Trophoblast cell (in vitro differentiated cells and primary cell): ENCODE measurements around the gene DNTT.
A peak's percentile ranks its signal among the peaks of the same experiment; 100 is the strongest.

Experiments used
- DNase-seq, 2 donors: peaks; one replicate each; pipeline ENCODE4 v3.0.0-alpha.2; 2016
- H2AFZ ChIP-seq: 2 replicates; pipeline ENCODE4 v1.6.1; 2013; ENCODE audit warnings: low read length, moderate library complexity, mild to moderate bottlenecking; ENCODE audit not compliant: insufficient read depth, poor library complexity
- H2AK5ac ChIP-seq: 2 replicates; pipeline ENCODE4 v1.6.1; 2013; ENCODE audit warnings: mild to moderate bottlenecking, low read length
- H2BK120ac ChIP-seq: 2 replicates; pipeline ENCODE4 v1.6.1; 2013; ENCODE audit warnings: low read length, mild to moderate bottlenecking, moderate library complexity; ENCODE audit not compliant: insufficient read depth, poor library complexity
- H2BK12ac ChIP-seq: 2 replicates; pipeline ENCODE4 v1.6.1; 2013; ENCODE audit warnings: mild to moderate bottlenecking, low read length, moderate library complexity
- H2BK5ac ChIP-seq: 2 replicates; pipeline ENCODE4 v1.6.1; 2013; ENCODE audit warnings: low read length, low read depth, moderate library complexity, mild to moderate bottlenecking; ENCODE audit not compliant: poor library complexity
- H3K14ac ChIP-seq: 2 replicates; pipeline ENCODE4 v1.6.1; 2013; ENCODE audit warnings: mild to moderate bottlenecking, low read length
- H3K18ac ChIP-seq: 2 replicates; pipeline ENCODE4 v1.6.1; 2013; ENCODE audit warnings: mild to moderate bottlenecking, low read length
- H3K23ac ChIP-seq: 2 replicates; pipeline ENCODE4 v1.6.1; 2013; ENCODE audit warnings: low read length
- H3K27ac ChIP-seq: 2 replicates; pipeline ENCODE4 v1.5.1; 2013; ENCODE audit warnings: low read depth, mild to moderate bottlenecking, inconsistent platforms, low read length, moderate library complexity
- H3K27me3 ChIP-seq: 2 replicates; pipeline ENCODE4 v1.6.1; 2013; ENCODE audit warnings: inconsistent platforms, mild to moderate bottlenecking, low read length, moderate library complexity; ENCODE audit not compliant: insufficient read depth
- H3K36me3 ChIP-seq, 2 experiments: 1 replicate in 1 of 2; 2 replicates in 1 of 2; pipeline ENCODE4 v1.6.1; 2013; ENCODE audit warnings: low read length in 2 of 2, mild to moderate bottlenecking in 2 of 2, moderate library complexity in 1 of 2; ENCODE audit not compliant: insufficient read depth in 2 of 2, control insufficient read depth in 1 of 2
- H3K4ac ChIP-seq: 2 replicates; pipeline ENCODE4 v1.6.1; 2013; ENCODE audit warnings: low read depth, mild to moderate bottlenecking, low read length, moderate library complexity
- H3K4me1 ChIP-seq, 2 experiments: 1 replicate in 1 of 2; 2 replicates in 1 of 2; pipeline ENCODE4 v1.6.1; 2013; ENCODE audit warnings: low read length in 2 of 2, mild to moderate bottlenecking in 2 of 2, moderate library complexity in 1 of 2; ENCODE audit not compliant: insufficient read depth in 2 of 2, control insufficient read depth in 1 of 2
- H3K4me2 ChIP-seq: 2 replicates; pipeline ENCODE4 v1.6.1; 2013; ENCODE audit warnings: inconsistent platforms, mild to moderate bottlenecking, low read length, moderate library complexity
- H3K4me3 ChIP-seq: 2 replicates; pipeline ENCODE4 v1.5.1; 2013; ENCODE audit warnings: mild to moderate bottlenecking, low read depth, low read length, inconsistent platforms
- H3K79me1 ChIP-seq: one replicate; pipeline ENCODE4 v1.6.1; 2013; ENCODE audit warnings: low read length
- H3K79me2 ChIP-seq: 2 replicates; pipeline ENCODE4 v1.6.1; 2013; ENCODE audit warnings: low read length, mild to moderate bottlenecking; ENCODE audit not compliant: control insufficient read depth, insufficient read depth, poor library complexity
- H3K9ac ChIP-seq: 2 replicates; pipeline ENCODE4 v1.6.1; 2013; ENCODE audit warnings: mild to moderate bottlenecking, low read length
- H3K9me3 ChIP-seq: 2 replicates; pipeline ENCODE4 v1.6.1; 2013; ENCODE audit warnings: low read depth, mild to moderate bottlenecking, control low read depth, inconsistent platforms, low read length; ENCODE audit not compliant: insufficient read depth
- H4K12ac ChIP-seq: 2 replicates; pipeline ENCODE4 v1.6.1; 2013; ENCODE audit warnings: low read depth, mild to moderate bottlenecking, low read length, moderate library complexity
- H4K8ac ChIP-seq: 2 replicates; pipeline ENCODE4 v1.6.1; 2013; ENCODE audit warnings: low read depth, mild to moderate bottlenecking, low read length, moderate library complexity
- H4K91ac ChIP-seq: one replicate; pipeline ENCODE4 v1.6.1; 2013; ENCODE audit warnings: low read depth, mild to moderate bottlenecking, low read length, moderate library complexity
- WGBS: extraction: QIAGEN DNeasy Blood & Tissue Kit; methylation state at CpG from one replicate; pipeline ENCODE4 v1.1.7; 2013; ENCODE audit warnings: missing lambda C conversion rate; ENCODE audit not compliant: insufficient read length, insufficient coverage; ENCODE audit errors: extremely low coverage; 5-methylcytosine and 5-hydroxymethylcytosine counted together

The DNTT gene

GRCh38 chr10:96283351-96283750 lies 20.9 kb upstream of the DNTT start:
- Histone ChIP-seq H4K91ac (peak overlapping the region; percentile 74), H3K36me3 (no peaks in the 10 kb centered on the region), H3K4ac (peak overlapping the region; percentile 84), H3K4me3 (no peak overlapping the region), H2AFZ (no peak overlapping the region), H4K8ac (peak overlapping the region; percentile 89), H3K4me2 (no peak overlapping the region), H3K79me2 (peaks cover 3% of the 10 kb centered on the region), H3K79me1 (peaks cover 11% of the 10 kb centered on the region), H3K27ac (peak overlapping the region; percentile 65), H3K14ac (peak overlapping the region; percentile 82), H2BK5ac (no peak overlapping the region), H2AK5ac (peak overlapping the region; percentile 53), H3K27me3 (no peaks in the 10 kb centered on the region), H2BK12ac (peak overlapping the region; percentile 91), H4K12ac (no peak overlapping the region), H3K9me3 (no peaks in the 10 kb centered on the region), H3K23ac (no peak overlapping the region), H3K4me1 (peaks cover 7 to 12% of the 10 kb centered on the region in 2 experiments), H3K18ac (no peak overlapping the region), H3K9ac (no peak overlapping the region), H2BK120ac (peak overlapping the region; percentile 96)
- no CpG with 5 or more reads among the region's 2 CpGs for WGBS
- no peak for DNase-seq

DNA sequence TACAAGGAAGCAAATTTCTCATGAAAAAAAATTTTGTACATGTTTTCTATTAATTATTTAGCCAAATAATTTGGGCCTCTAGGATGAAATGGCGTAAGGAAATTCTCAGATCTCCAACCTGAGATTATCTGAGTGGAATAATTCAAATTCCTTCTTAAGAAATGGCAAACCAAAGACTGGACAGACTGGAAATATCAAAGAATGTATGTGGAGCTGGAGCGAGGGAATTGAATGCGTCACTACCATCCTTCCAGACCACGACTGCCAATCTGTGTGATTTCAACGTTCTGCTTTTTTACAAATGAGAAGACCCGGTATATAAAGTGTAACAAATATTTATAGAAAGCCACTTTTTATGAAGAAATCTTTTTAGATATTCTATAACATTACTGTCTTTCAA lies 20.5 kb upstream of the DNTT start:
- H2BK5ac ChIP-seq = no peak overlapping the region
- H3K4me3 ChIP-seq = no peak overlapping the region
- H3K9ac ChIP-seq = no peak overlapping the region
- H3K36me3 ChIP-seq = no peaks in the 10 kb centered on the region
- H3K23ac ChIP-seq = no peak overlapping the region
- peaks cover 7 to 12% of the 10 kb centered on the region in 2 experiments for H3K4me1 ChIP-seq
- H4K8ac ChIP-seq = no peak overlapping the region
- WGBS = no CpG with 5 or more reads among the region's 6 CpGs
- no peaks in the 10 kb centered on the region for H3K27me3 ChIP-seq
- peak; percentile 70 to 95 for DNase-seq
- H3K79me2 ChIP-seq = peaks cover 3% of the 10 kb centered on the region
- no peak overlapping the region for H2AFZ ChIP-seq
- no peak overlapping the region for H3K4ac ChIP-seq
- H4K12ac ChIP-seq = no peak overlapping the region
- no peak overlapping the region for H4K91ac ChIP-seq
- no peaks in the 10 kb centered on the region for H3K9me3 ChIP-seq
- H3K4me2 ChIP-seq = no peak overlapping the region
- H3K79me1 ChIP-seq = peaks cover 12% of the 10 kb centered on the region
- H2BK120ac ChIP-seq = no peak overlapping the region
- no peak overlapping the region for H3K27ac ChIP-seq
- H3K18ac ChIP-seq = no peak overlapping the region
- no peak overlapping the region for H2AK5ac ChIP-seq
- H2BK12ac ChIP-seq = no peak overlapping the region
- H3K14ac ChIP-seq = no peak overlapping the region

DNA sequence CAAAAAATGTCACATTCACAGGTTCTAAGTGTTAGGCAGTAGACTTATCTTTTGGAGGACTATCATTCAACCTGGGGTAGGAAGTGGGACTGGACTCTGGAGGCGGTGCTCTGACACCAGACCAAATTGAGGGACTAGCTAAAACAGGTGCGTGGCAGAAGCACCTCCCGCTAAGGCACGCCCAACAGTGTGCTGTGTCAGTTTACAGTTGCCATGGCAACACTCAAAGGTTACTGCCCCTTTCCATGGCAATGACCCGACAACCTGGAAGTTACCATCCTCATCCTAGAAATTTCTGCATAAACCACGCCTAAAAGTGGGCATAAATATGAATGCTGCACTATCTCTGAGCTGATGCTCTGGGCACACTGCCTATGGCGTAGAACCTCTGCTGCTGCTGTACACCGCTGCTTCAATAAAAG lies 18.9 kb upstream of the DNTT start:
- Histone ChIP-seq H3K27ac (no peak overlapping the region), H3K9ac (no peak overlapping the region), H2BK5ac (no peak overlapping the region), H3K4me1 (peaks cover 7 to 15% of the 10 kb centered on the region in 2 experiments), H3K79me1 (peaks cover 15% of the 10 kb centered on the region), H4K91ac (no peak overlapping the region), H3K4me3 (no peak overlapping the region), H3K23ac (no peak overlapping the region), H3K36me3 (no peaks in the 10 kb centered on the region), H3K9me3 (no peaks in the 10 kb centered on the region), H3K14ac (no peak overlapping the region), H2BK12ac (peak overlapping the region; percentile 42), H2BK120ac (no peak overlapping the region), H2AK5ac (peak overlapping the region; percentile 45), H3K18ac (no peak overlapping the region), H3K27me3 (no peaks in the 10 kb centered on the region), H4K8ac (no peak overlapping the region), H4K12ac (no peak overlapping the region), H3K4ac (no peak overlapping the region), H2AFZ (no peak overlapping the region), H3K4me2 (no peak overlapping the region), H3K79me2 (peaks cover 3% of the 10 kb centered on the region)
- DNase-seq = peak in 1 of 2 donors; percentile 68
- no CpG with 5 or more reads among the region's 8 CpGs for WGBS

DNA sequence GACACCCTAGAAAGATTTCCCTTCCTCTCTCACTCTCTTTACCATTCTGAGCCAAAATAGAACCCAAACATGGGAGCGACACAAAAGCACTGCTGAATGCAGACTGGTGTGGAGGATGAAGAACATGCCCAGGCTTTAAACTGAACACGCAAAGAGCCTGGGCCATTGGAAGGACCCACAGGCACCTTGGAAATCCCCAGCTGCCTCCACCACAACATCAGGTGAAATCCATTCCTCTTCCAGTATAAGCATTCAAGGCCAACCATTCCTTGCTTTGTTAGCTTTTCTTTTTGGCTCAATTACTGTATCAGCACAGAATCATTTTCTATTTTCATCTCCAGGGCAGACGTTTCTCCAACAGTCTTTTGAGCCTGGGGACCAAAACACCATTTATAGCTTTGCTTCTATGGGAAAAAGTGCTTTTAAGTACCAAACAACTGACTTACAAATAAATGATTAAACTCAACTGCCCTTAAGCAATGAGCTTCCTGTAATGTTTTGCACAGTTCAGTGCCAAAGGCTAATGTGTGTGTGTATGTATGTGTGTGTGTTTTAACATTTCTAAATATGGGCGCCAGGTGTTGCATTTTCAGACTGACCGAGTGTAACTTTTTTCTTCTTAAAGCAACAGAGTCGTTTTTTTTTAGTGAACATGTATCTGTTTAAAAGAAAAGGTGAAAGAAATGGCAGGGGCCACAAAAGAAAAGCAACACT lies 16.7 kb upstream of the DNTT start:
- H3K9me3 ChIP-seq = no peaks in the 10 kb centered on the region
- H2BK5ac ChIP-seq = peak overlapping the region; percentile 31
- H3K4me2 ChIP-seq = no peak overlapping the region
- peak overlapping the region; percentile 26 for H4K91ac ChIP-seq
- H2BK12ac ChIP-seq = peak overlapping the region; percentile 84
- H2AFZ ChIP-seq = no peak overlapping the region
- peaks cover 15% of the 10 kb centered on the region for H3K79me1 ChIP-seq
- H3K4me3 ChIP-seq = no peak overlapping the region
- H4K8ac ChIP-seq = peak overlapping the region; percentile 63
- no peak overlapping the region for H3K4ac ChIP-seq
- no peak overlapping the region for H2AK5ac ChIP-seq
- no peaks in the 10 kb centered on the region for H3K27me3 ChIP-seq
- H3K36me3 ChIP-seq = no peaks in the 10 kb centered on the region
- no peak overlapping the region for H3K23ac ChIP-seq
- WGBS = no CpG with 5 or more reads among the region's 6 CpGs
- no peak overlapping the region for H3K18ac ChIP-seq
- H3K4me1 ChIP-seq = peaks cover 7 to 15% of the 10 kb centered on the region in 2 experiments
- peak overlapping the region; percentile 65 for H3K27ac ChIP-seq
- DNase-seq = peak; percentile 68 to 90
- peaks cover 3% of the 10 kb centered on the region for H3K79me2 ChIP-seq
- peak overlapping the region; percentile 48 for H2BK120ac ChIP-seq
- no peak overlapping the region for H4K12ac ChIP-seq
- H3K14ac ChIP-seq = peak overlapping the region; percentile 53
- no peak overlapping the region for H3K9ac ChIP-seq
